ENCODE measurements around the gene CBR1. TPM values are rescaled to one million over a fixed set of nuclear protein-coding genes. Genes with fewer than 3 reads are reported as not detected.
"Not testable (repeated sequence)": the region's sequence is repeated elsewhere in the genome, so short reads cannot be mapped to it uniquely, and the experiment has no call there.

The CBR1 gene
- total RNA-seq, 1 experiment from 2014 or later: 140 TPM

GRCh38 chr21:36077758-36078157 is 7.9 kb downstream of the CBR1 start:
- DNase-seq (ENCODE audit: extremely low read depth, low read depth): no peak

- no peak for DNase-seq (ENCODE audit: extremely low read depth, low read depth)
These were observed 9.3 kb downstream of the CBR1 start for GRCh38 chr21:36079010-36079649.

- no peak for DNase-seq (ENCODE audit: extremely low read depth, low read depth)
These were observed 9.8 kb downstream of the CBR1 start for GRCh38 chr21:36079671-36080070.

- no peak for DNase-seq (ENCODE audit: extremely low read depth, low read depth)
These were observed 10.6 kb downstream of the CBR1 start for GRCh38 chr21:36080386-36080785.

GRCh38 chr21:36082237-36082664 is 12.4 kb downstream of the CBR1 start:
- no peak for DNase-seq (ENCODE audit: extremely low read depth, low read depth)

- DNase-seq (ENCODE audit: extremely low read depth, low read depth): no peak
These were observed 17.7 kb downstream of the CBR1 start for GRCh38 chr21:36087362-36088138.

- no peak for DNase-seq (ENCODE audit: extremely low read depth, low read depth)
These were observed 20.1 kb downstream of the CBR1 start for GRCh38 chr21:36089946-36090345.

- no peak for DNase-seq (ENCODE audit: extremely low read depth, low read depth)
These were observed 22.9 kb downstream of the CBR1 start for GRCh38 chr21:36092681-36093080.

DNA sequence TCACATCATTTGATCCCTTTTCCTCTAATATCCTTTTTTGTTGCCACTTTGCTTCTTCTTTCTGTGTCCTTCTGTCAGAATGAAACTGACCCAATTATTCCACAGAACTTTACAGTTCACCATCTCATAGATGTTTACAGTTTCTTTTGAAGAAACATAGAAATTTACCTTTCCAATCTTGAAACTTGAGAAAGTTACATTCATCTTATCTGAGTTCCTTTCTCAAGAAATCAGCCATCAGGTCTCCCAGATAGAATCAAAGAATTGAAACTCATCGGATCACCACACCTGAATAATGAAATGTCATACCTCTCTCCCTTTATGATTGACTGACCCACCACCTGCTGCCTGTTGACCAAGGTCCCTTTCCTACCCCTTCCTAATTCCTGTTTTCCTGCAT is 23.7 kb downstream of the CBR1 start:
- DNase-seq (ENCODE audit: extremely low read depth, low read depth): no peak

GRCh38 chr21:36096398-36097290 is 26.8 kb downstream of the CBR1 start:
- DNase-seq (ENCODE audit: extremely low read depth, low read depth): no peak

- no peak for DNase-seq (ENCODE audit: extremely low read depth, low read depth)
These were observed 27.8 kb downstream of the CBR1 start for GRCh38 chr21:36097427-36098181.

- no peak for DNase-seq (ENCODE audit: extremely low read depth, low read depth)
These were observed 28.3 kb downstream of the CBR1 start for GRCh38 chr21:36098182-36098532.

DNA sequence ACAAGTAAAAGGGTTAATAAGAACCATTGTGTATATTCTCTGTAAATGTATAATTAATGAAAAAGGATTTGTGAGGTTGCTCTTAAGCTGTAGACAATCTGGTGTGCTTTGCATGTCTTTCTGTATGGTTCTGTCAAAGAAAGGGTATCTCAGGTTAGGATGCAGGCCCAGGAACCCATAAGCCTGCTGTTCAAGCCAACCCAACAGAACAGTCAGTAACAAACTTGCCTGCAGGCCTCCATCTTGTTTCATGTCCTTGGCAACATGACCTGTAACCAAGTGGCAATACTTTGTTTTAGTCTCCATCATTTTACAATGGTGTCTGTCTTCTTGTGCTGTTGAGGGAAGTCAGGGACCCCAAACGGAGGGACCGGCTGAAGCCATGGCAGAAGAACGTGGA is 29.2 kb downstream of the CBR1 start:
- no peak for DNase-seq (ENCODE audit: extremely low read depth, low read depth)

- not testable (repeated sequence) for DNase-seq (ENCODE audit: extremely low read depth, low read depth)
These were observed 29.9 kb downstream of the CBR1 start for GRCh38 chr21:36099695-36100211.

- DNase-seq (ENCODE audit: extremely low read depth, low read depth): no peak
These were observed 31.3 kb downstream of the CBR1 start for GRCh38 chr21:36100971-36101641.

- DNase-seq (ENCODE audit: extremely low read depth, low read depth): no peak
These were observed 33.6 kb downstream of the CBR1 start for GRCh38 chr21:36103434-36103833.

DNA sequence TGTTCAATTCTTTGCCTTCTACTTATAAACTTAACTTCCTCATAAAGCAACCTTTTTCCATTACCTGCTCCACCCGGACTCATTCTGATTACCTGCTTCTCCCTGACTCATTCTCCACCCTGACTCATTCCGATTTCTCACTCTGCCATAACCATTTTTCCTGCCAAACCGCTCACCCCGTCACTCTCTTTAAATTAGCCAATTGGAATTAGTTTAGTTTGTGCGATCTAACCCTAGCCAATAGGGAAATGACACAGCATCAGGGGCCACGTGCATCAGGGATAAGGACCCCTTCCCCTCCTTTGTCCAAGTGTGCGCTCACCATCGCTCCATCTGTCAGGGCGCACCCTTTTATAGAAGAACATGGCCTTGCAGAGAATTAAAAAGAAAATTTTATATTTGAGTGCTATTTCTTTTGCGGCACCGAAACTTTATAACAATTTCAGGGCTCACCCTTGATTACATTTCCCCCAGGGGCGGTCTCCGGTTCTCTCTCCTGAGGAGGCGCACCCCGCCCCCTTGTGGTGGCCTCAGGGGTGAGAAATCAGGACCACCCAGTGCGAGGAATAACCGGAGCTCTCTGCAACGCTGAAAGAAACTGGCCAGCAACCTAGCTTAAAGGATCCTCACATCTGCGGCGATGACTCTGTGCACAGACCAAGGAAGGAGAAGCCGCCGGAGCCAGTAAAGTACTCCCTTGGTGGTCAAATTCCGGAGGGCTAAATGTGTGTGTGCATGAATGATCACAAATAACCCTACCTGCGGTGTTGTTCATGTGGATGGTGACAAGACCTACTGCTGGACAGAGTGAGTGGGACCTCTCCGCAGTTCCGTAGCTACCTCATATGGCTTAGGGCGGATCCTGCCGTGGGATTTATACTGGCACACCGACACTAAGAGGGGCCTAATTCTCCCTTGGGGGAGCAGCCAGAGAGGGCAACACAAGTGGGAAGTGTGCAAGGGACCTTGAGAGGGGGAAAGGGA is 34.8 kb downstream of the CBR1 start:
- DNase-seq (ENCODE audit: extremely low read depth, low read depth): no peak

DNA sequence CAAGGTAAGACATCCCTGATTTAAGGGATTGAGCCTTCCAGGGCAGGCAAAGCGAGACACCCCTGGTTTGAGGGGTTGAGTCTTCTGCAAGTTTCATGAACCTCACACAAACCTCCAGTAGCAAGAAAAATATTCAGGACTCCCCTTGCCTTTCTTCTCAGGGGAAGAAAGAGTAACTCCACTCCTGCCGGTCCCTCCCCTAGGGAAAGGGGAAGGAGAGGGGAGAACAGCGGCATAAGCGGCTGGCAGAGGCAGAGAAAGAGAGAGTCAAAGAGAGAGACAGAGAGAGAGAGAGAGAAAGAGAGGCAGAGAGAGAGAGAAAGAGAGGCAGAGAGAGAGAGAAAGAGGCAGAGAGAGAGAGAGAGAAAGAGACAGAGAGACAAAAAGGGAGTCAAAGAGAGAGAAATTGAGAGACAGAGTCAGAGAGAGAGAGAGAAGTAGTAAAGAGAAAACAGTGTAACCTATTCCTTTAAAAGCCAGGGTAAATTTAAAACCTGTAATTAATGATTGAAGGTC is 35.6 kb downstream of the CBR1 start:
- no peak for DNase-seq (ENCODE audit: extremely low read depth, low read depth)
